ENCODE results near the gene FLII. TPM values are rescaled to one million over a fixed set of nuclear protein-coding genes. Genes with fewer than 3 reads are reported as not detected.

FLII gene
- total RNA-seq, 1 experiment from 2014 or later: 309 TPM

GRCh38 chr17:18208092-18208491, 50.4 kb downstream of the FLII start:
- TF ChIP-seq ZSCAN18 (CRISPR knock-in tag; IDR thresholded peaks at IDR 0.05) (no peak), FOXP1 (CRISPR knock-in tag; IDR thresholded peaks at IDR 0.05; ENCODE audit: borderline replicate concordance) (no peak), RORB (CRISPR knock-in tag; IDR thresholded peaks at IDR 0.05) (no peak), ZNF425 (CRISPR knock-in tag; conservative IDR thresholded peaks at IDR 0.05) (no peak), OVOL2 (CRISPR knock-in tag; IDR thresholded peaks at IDR 0.05; ENCODE audit: borderline replicate concordance) (no peak), ZNF232 (CRISPR knock-in tag; IDR thresholded peaks at IDR 0.05) (no peak), FOXJ3 (CRISPR knock-in tag; IDR thresholded peaks at IDR 0.05; ENCODE audit: borderline replicate concordance) (no peak), STAT6 (CRISPR knock-in tag; conservative IDR thresholded peaks at IDR 0.05; ENCODE audit: low read depth) (no peak), ETV6 (CRISPR knock-in tag; IDR thresholded peaks at IDR 0.05) (no peak), GABPB1 (CRISPR knock-in tag; IDR thresholded peaks at IDR 0.05) (no peak), IRF2 (CRISPR knock-in tag; IDR thresholded peaks at IDR 0.05; ENCODE audit: borderline replicate concordance, low read depth) (no peak), MAX (CRISPR knock-in tag; IDR thresholded peaks at IDR 0.05) (no peak)
- POLR2A ChIA-PET: no interaction called here
- peaks cover 4% of the 10 kb centered on the region; the same call in 1 of the 2 replicates for H3K4me1 Mint-ChIP-seq
- CTCF ChIA-PET: no interaction called here
- no peak for DNase-seq (ENCODE audit: low spot score)
- H3K36me3 Mint-ChIP-seq: peaks cover 44% of the 10 kb centered on the region
- H3K27me3 Mint-ChIP-seq (ENCODE audit: low read depth): no peaks in the 10 kb centered on the region
- H3K9me3 Mint-ChIP-seq: no peaks in the 10 kb centered on the region
- no peak for ATAC-seq
- H3K4me3 Mint-ChIP-seq: no peak overlapping the region
- no peak overlapping the region for H3K27ac Mint-ChIP-seq

- TF ChIP-seq NFYB (CRISPR knock-in tag; conservative IDR thresholded peaks at IDR 0.05; ENCODE audit: low read depth) (no peak), ZBTB43 (CRISPR knock-in tag; IDR thresholded peaks at IDR 0.05) (no peak)
- ATAC-seq (no peak), DNase-seq (ENCODE audit: low spot score) (no peak)
- H3K36me3 Mint-ChIP-seq: peaks cover 44% of the 10 kb centered on the region
- POLR2A ChIA-PET: no interaction called here
- H3K4me1 Mint-ChIP-seq: peaks cover 4% of the 10 kb centered on the region; the same call in 1 of the 2 replicates
- H3K27me3 Mint-ChIP-seq (ENCODE audit: low read depth): no peaks in the 10 kb centered on the region
- CTCF ChIA-PET: no interaction called here
- no peak overlapping the region for H3K27ac Mint-ChIP-seq
- H3K9me3 Mint-ChIP-seq: no peaks in the 10 kb centered on the region
- no peak overlapping the region for H3K4me3 Mint-ChIP-seq
Observed at GRCh38 chr17:18206962-18207361, 51.6 kb downstream of the FLII start.

- H3K27me3 Mint-ChIP-seq (ENCODE audit: low read depth): no peaks in the 10 kb centered on the region
- peaks cover 47% of the 10 kb centered on the region for H3K36me3 Mint-ChIP-seq
- CTCF ChIA-PET: no interaction called here
- POLR2A ChIA-PET: no interaction called here
- DNase-seq (ENCODE audit: low spot score) (no peak), ATAC-seq (no peak)
- H3K4me3 Mint-ChIP-seq: no peak overlapping the region
- no peaks in the 10 kb centered on the region for H3K9me3 Mint-ChIP-seq
- no peak overlapping the region for H3K27ac Mint-ChIP-seq
- H3K4me1 Mint-ChIP-seq: peaks cover 4% of the 10 kb centered on the region; the same call in 1 of the 2 replicates
- no peak for TF ChIP-seq ZNF396 (CRISPR knock-in tag; IDR thresholded peaks at IDR 0.05; ENCODE audit: borderline replicate concordance)
- TF ChIP-seq NR1H2 (CRISPR knock-in tag; IDR thresholded peaks at IDR 0.05): no peak
- no peak for TF ChIP-seq NFATC4 (CRISPR knock-in tag; IDR thresholded peaks at IDR 0.05)
- TF ChIP-seq TP53 (CRISPR knock-in tag; IDR thresholded peaks at IDR 0.05): no peak
- no peak for TF ChIP-seq AFF4 (CRISPR knock-in tag; IDR thresholded peaks at IDR 0.05; ENCODE audit: borderline replicate concordance)
- TF ChIP-seq JAZF1 (CRISPR knock-in tag; IDR thresholded peaks at IDR 0.05): no peak
- TF ChIP-seq MYBL2 (CRISPR knock-in tag; IDR thresholded peaks at IDR 0.05): no peak
- TF ChIP-seq GTF2I (CRISPR knock-in tag; conservative IDR thresholded peaks at IDR 0.05): no peak
- TF ChIP-seq NFE2L1 (CRISPR knock-in tag; IDR thresholded peaks at IDR 0.05): no peak
- TF ChIP-seq ZNF423 (CRISPR knock-in tag; IDR thresholded peaks at IDR 0.05): no peak
Observed at GRCh38 chr17:18205861-18206260, 52.7 kb downstream of the FLII start.

Measured in WTC11 (cell line).